ENCODE data around the gene MAVS. TPM values are rescaled to one million over a fixed set of nuclear protein-coding genes. Genes with fewer than 3 reads are reported as not detected.

Gene MAVS
- total RNA-seq, 1 experiment from 2014 or later: 24.2 TPM

DNA sequence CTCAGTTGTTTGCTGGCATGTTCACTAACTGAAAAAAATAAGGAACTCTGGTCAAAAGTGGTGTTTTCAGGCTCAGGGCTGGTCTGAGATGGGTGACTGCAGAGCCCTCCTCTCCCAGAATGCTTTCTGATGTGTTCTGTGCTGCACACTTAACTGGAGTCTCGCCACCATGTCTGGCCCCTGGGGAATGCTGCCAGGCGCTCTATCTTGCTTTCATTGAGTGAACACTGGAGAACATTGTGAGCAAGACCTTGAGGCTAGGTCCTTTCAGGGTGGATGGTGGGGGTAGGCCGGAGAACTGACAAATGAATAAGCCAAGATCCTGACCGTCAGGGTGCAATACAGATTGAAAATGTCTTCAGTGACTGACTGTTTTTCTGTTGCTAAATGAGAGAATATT lies 62.0 kb downstream of the MAVS start:
- no peaks in the 10 kb centered on the region for H3K27me3 ChIP-seq (ENCODE audit: insufficient read depth, low read length)
- H3K4ac ChIP-seq (ENCODE audit: low read depth, low read length): no peak overlapping the region
- no peak overlapping the region for H2BK12ac ChIP-seq (ENCODE audit: insufficient read length, low read depth, low read length)
- H2BK120ac ChIP-seq (ENCODE audit: low read depth, low read length, poor library complexity, severe bottlenecking): no peak overlapping the region
- no peak overlapping the region for H3K14ac ChIP-seq (ENCODE audit: insufficient read depth, low read length)
- H2BK15ac ChIP-seq (ENCODE audit: low read depth, low read length): no peak overlapping the region
- H4K5ac ChIP-seq (ENCODE audit: insufficient read length, low read depth, low read length): no peak overlapping the region
- no CpG with 5 or more reads among the region's 4 CpGs for WGBS (ENCODE audit: extremely low coverage, insufficient read length, low lambda C conversion rate)
- no peak overlapping the region for H4K91ac ChIP-seq (ENCODE audit: insufficient read length, low read depth, low read length)
- Mint-ChIP-seq H3K36me3 (ENCODE audit: insufficient read depth in 1 of 3, low read depth in 3 of 3) (peaks cover 51 to 67% (median 61%) of the 10 kb centered on the region in 3 experiments; a peak in 6 of 7 replicates), H3K4me3 (no peak overlapping the region), H3K27me3 (ENCODE audit: low read depth) (no peaks in the 10 kb centered on the region), H3K4me1 (peaks cover 8% of the 10 kb centered on the region in 2 experiments; a peak in 3 of 4 replicates), H3K27ac (peak overlapping the region in 2 of 3 experiments; percentile 32 to 62; a peak in 2 of 7 replicates), H3K9me3 (no peaks in the 10 kb centered on the region)
- H3K79me2 ChIP-seq (ENCODE audit: insufficient read depth, low read length): peaks cover 48% of the 10 kb centered on the region
- no peaks in the 10 kb centered on the region for H3K9me3 ChIP-seq (ENCODE audit: control insufficient read depth, low read depth, low read length)
- H3K9ac ChIP-seq (ENCODE audit: extremely low read depth, insufficient read length, low read length): no peak overlapping the region
- H2BK20ac ChIP-seq (ENCODE audit: low read depth, low read length, poor library complexity, severe bottlenecking): no peak overlapping the region
- H3K18ac ChIP-seq (ENCODE audit: insufficient read length, low read depth, low read length): no peak overlapping the region
- no peaks in the 10 kb centered on the region for H3K79me1 ChIP-seq (ENCODE audit: insufficient read depth, low read depth, low read length, poor library complexity, severe bottlenecking)
- no peak overlapping the region for H3K27ac ChIP-seq (ENCODE audit: insufficient read length, low read depth, low read length)
- H4K8ac ChIP-seq (replicated peaks; ENCODE audit: insufficient read length, low read depth, low read length): no peak overlapping the region
- H3K23ac ChIP-seq (ENCODE audit: insufficient read length, low read depth, low read length): no peak overlapping the region
- no peaks in the 10 kb centered on the region for H3K23me2 ChIP-seq (ENCODE audit: insufficient read length, low read depth, low read length, poor library complexity, severe bottlenecking)
- H3K4me1 ChIP-seq (ENCODE audit: insufficient read depth, low read length): no peaks in the 10 kb centered on the region
- no peaks in the 10 kb centered on the region for H4K20me1 ChIP-seq (ENCODE audit: control insufficient read depth, insufficient read depth, insufficient read length)
- H2AK5ac ChIP-seq (ENCODE audit: insufficient read length, low read length): no peak overlapping the region
- no peak for DNase-seq
- no peak overlapping the region for H3K4me2 ChIP-seq (ENCODE audit: insufficient read depth, insufficient read length, low read length)
- H2AFZ ChIP-seq (ENCODE audit: low read length): no peak overlapping the region
- no peak overlapping the region for H3T11ph ChIP-seq (ENCODE audit: low read length)
- H2BK5ac ChIP-seq (ENCODE audit: insufficient read length, low read length): no peak overlapping the region
- H3K56ac ChIP-seq (ENCODE audit: insufficient read length, low read depth, low read length): no peak overlapping the region
- TF ChIP-seq CTCF (conservative IDR thresholded peaks at IDR 0.05): no peak
